GM12892 (cell line): ENCODE data around the gene TYW1B.

ENCODE experiments used
- POLR2A ChIP-seq: IDR thresholded peaks from 2 replicates; pipeline ENCODE4 v1.6.1; 2011; ENCODE audit warnings: low read depth, low read length, control low read depth
- POLR2AphosphoS5 ChIP-seq: IDR thresholded peaks from 2 replicates; pipeline ENCODE4 v1.6.1; 2011; ENCODE audit warnings: low read depth, low read length, control low read depth
- TAF1 ChIP-seq: IDR thresholded peaks from 2 replicates; pipeline ENCODE4 v1.6.1; 2011; ENCODE audit warnings: low read depth, mild to moderate bottlenecking, control low read depth, low read length, borderline replicate concordance

- TF ChIP-seq POLR2AphosphoS5 = no peak
- TF ChIP-seq POLR2A = no peak
- TF ChIP-seq TAF1 = no peak
Observed at GRCh38 chr7:72540923-72541322, 287.1 kb downstream of the TYW1B start.
